ENCODE measurements around the gene DLX4.

GRCh38 chr17:49994085-49995054 is 25.4 kb downstream of the DLX4 start:
- TF ChIP-seq CTCF (IDR thresholded peaks at IDR 0.05; ENCODE audit: borderline replicate concordance, extremely low read depth, low read length, poor library complexity, severe bottlenecking), result no peak
- no peak for TF ChIP-seq EZH2 (IDR thresholded peaks at IDR 0.05; ENCODE audit: borderline replicate concordance, low read depth, low read length, severe bottlenecking)
